ENCODE data around the gene MNT.
A peak's percentile ranks its signal among the peaks of the same experiment; 100 is the strongest.

MNT gene

DNA sequence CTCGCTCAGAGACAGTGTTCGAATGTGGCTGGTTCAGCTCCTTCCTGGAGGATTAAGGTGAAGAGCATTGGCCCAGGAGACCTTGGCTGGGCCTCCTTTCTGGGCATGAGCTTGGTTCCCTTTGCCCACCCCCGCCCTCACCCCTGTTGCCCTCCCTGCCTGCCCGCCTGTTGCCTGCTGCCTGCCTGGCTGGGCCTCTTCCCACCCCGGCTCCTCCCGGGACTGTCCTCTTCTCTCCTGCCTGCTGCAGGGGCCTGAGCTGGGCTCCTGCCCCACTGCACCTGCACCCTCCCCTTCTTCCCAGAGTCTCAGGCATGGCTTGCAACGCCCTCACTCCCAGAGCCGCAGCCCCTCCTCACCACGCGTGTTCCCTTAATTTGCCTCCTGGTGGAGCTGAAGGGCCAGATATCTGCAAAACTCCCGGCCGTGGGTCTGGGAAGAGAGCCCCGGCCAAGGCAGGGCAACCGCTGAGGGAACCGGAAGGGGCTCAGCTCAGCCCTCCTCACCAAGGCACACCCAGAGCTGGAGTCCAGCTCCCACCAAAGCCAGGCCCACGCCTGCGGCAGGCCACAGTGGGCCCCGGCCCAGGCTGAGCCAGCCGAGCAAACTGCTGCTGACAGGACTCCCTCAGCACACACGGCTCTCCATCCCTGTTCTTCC is 31.2 kb downstream of the MNT start:
- no peak overlapping the region for H3K27ac ChIP-seq
- TF ChIP-seq, protein P1, sequence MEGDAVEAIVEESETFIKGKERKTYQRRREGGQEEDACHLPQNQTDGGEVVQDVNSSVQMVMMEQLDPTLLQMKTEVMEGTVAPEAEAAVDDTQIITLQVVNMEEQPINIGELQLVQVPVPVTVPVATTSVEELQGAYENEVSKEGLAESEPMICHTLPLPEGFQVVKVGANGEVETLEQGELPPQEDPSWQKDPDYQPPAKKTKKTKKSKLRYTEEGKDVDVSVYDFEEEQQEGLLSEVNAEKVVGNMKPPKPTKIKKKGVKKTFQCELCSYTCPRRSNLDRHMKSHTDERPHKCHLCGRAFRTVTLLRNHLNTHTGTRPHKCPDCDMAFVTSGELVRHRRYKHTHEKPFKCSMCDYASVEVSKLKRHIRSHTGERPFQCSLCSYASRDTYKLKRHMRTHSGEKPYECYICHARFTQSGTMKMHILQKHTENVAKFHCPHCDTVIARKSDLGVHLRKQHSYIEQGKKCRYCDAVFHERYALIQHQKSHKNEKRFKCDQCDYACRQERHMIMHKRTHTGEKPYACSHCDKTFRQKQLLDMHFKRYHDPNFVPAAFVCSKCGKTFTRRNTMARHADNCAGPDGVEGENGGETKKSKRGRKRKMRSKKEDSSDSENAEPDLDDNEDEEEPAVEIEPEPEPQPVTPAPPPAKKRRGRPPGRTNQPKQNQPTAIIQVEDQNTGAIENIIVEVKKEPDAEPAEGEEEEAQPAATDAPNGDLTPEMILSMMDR (IDR thresholded peaks at IDR 0.05): no peak

DNA sequence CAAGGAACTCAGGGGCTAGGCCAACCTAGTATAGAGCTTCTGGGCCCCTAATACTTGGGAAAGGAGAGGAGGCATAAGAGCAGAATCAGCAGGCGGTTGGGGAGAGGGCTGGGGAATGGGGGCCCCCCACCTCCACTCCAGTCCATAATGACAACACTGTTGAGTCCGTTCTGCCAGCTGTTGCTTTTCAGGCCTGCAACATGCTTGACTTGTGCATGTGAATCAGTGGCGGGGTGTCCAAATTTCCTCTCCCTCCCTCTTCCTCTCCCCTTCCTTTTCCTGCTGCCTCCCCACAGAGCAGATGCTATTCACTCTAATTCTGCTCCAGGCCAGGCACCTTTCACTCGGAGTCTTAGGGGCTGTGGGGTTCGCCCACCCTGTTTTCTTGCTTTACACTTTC is 31.8 kb downstream of the MNT start:
- no peak for TF ChIP-seq ZFX (IDR thresholded peaks at IDR 0.05; ENCODE audit: borderline replicate concordance)
- TF ChIP-seq, protein P1 (IDR thresholded peaks at IDR 0.05): no peak
- H3K27ac ChIP-seq: no peak overlapping the region

DNA sequence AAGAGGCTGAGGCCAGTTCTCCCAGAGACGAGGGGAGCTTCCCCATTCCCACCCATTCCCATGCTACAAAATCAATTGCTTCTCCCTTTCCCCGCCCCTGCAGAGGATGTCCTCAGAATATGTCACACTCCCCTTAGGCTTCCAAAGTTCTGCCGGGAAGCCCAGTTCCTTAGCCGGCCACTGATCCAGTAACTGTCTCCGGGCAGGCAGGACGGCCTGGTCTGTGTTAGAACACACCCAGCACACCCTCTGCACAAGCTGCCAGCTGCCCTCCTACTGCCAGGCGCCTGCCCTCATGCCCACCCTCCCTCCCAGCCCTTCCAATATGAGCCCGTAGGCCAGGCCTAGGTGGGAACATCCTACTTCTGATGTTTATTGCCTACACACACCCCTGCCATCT is 32.5 kb downstream of the MNT start:
- no peak for TF ChIP-seq ZFX (IDR thresholded peaks at IDR 0.05; ENCODE audit: borderline replicate concordance)
- TF ChIP-seq, protein P1 (IDR thresholded peaks at IDR 0.05): no peak
- H3K27ac ChIP-seq: no peak overlapping the region

DNA sequence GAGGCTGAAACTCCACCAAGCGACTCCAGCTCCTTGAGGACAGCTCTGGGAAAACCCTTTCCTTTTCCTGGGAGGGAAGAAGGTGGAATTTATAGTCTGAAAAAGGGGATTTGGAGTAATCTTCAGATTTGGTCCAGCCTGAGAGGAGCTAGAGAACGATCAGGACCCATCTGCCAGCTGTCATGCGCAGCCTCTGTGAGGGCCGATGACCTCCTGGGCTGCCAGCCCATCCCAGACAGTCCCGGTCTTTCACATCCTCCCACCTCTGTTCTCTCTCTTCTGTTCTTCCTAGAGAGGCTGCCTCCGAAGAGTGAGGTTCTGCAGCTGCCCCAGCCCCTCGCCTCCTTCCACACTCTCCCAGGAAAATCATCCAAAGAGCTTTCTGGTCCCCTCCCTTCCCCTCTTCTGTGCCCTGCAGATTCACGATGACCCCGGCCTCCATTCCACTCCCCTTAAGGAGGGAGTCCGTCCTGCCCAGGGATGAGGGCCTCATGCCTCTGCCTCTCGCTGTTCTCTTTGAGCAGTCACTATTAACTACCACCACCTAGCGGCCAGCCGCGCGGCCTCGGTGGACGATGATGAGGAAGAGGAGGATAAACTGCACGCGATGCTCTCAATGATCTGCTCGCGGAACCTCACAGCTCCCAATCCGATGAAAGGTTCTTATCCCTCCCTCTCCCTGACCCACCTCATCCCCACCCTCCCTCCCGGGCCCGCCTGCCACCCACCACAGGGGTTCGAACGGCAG is 33.9 kb downstream of the MNT start:
- TF ChIP-seq, protein P1 (IDR thresholded peaks at IDR 0.05): 0 out of 2 replicates have a peak, but pooled peaks have one; percentile 11
- no peak for TF ChIP-seq ZFX (IDR thresholded peaks at IDR 0.05; ENCODE audit: borderline replicate concordance)
- no peak overlapping the region for H3K27ac ChIP-seq

DNA sequence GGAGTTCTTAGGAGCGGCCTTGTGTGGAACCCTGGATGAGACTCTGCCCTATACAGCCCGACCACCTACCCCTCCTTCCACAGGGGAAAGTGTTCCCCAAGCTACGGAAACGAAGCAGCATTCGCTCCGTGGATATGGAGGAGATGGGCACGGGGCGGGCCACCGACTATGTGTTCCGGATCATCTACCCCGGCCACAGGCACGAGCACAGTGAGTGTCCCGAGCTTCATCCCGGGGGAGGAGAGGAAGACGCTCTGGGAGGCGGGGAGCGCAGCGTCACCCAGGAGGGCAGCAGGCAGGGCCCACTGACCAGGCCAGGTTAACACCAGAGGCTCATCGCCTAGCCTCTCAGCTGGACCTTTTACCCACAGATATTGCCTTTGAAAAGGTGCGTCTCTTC is 35.7 kb downstream of the MNT start:
- no peak overlapping the region for H3K27ac ChIP-seq
- TF ChIP-seq ZFX (IDR thresholded peaks at IDR 0.05; ENCODE audit: borderline replicate concordance): no peak
- TF ChIP-seq, protein P1 (IDR thresholded peaks at IDR 0.05): no peak

DNA sequence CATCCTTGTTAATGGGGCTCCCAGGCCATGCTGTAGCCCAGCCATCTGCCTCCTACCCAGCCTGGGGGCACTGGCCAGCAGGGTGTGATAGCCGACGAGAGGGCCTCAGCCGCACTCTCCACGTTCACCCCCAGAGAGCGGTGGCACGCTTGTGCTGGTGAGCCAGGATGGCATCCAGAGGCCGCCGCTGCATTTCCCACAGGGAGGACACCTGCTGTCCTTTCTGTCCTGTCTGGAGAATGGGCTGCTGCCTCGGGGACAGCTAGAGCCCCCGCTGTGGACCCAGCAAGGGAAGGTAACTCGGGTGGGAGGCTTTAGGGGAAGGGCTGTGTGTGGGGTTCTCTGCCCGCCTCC is 36.1 kb downstream of the MNT start:
- no peak overlapping the region for H3K27ac ChIP-seq
- no peak for TF ChIP-seq ZFX (IDR thresholded peaks at IDR 0.05; ENCODE audit: borderline replicate concordance)
- TF ChIP-seq, protein P1 (IDR thresholded peaks at IDR 0.05): no peak
